ENCODE measurements around the gene CYP46A1.

- TF ChIP-seq CTCF (IDR thresholded peaks at IDR 0.05; ENCODE audit: insufficient read depth, low read length, poor library complexity, severe bottlenecking) (no peak), EZH2phosphoT487 (conservative IDR thresholded peaks at IDR 0.05; ENCODE audit: low read length) (no peak)
These were observed 29.9 kb downstream of the CYP46A1 start for GRCh38 chr14:99713972-99714371.

Measured in SU-DHL-6 (cell line).